Endothelial cell (in vitro differentiated cells): ENCODE measurements around the gene MORN4. TPM values are rescaled to one million over a fixed set of nuclear protein-coding genes. Genes with fewer than 3 reads are reported as not detected.

Source experiments
- DNase-seq: peaks from one replicate; pipeline ENCODE4 v3.0.0; 2021; ENCODE audit warnings: low spot score
- H3K27ac Mint-ChIP-seq: one replicate; pipeline ENCODE4 v1.8.0; 2021; ENCODE audit warnings: mixed read lengths, inconsistent platforms; ENCODE audit not compliant: unreplicated experiment
- H3K27me3 Mint-ChIP-seq: one replicate; pipeline ENCODE4 v1.8.0; 2021; ENCODE audit warnings: mild to moderate bottlenecking, moderate library complexity, mixed read lengths, inconsistent platforms; ENCODE audit not compliant: unreplicated experiment
- H3K36me3 Mint-ChIP-seq: one replicate; pipeline ENCODE4 v1.8.0; 2021; ENCODE audit warnings: mild to moderate bottlenecking, low read depth, mixed read lengths, inconsistent platforms; ENCODE audit not compliant: unreplicated experiment
- H3K4me1 Mint-ChIP-seq: one replicate; pipeline ENCODE4 v1.8.0; 2021; ENCODE audit warnings: mild to moderate bottlenecking, mixed read lengths, inconsistent platforms; ENCODE audit not compliant: unreplicated experiment
- H3K4me3 Mint-ChIP-seq: one replicate; pipeline ENCODE4 v1.8.0; 2021; ENCODE audit warnings: mild to moderate bottlenecking, mixed read lengths, inconsistent platforms; ENCODE audit not compliant: unreplicated experiment
- H3K9me3 Mint-ChIP-seq: one replicate; pipeline ENCODE4 v1.8.0; 2021; ENCODE audit warnings: mixed read lengths, inconsistent platforms; ENCODE audit not compliant: unreplicated experiment
- CTCF ChIP-seq: fragments of 200-600 bp; sonication (generic); IDR thresholded peaks from one replicate; pipeline ENCODE4 v1.5.0; 2021; ENCODE audit warnings: antibody characterized with exemption; ENCODE audit not compliant: unreplicated experiment
- total RNA-seq: library from RNA; stranded (reverse); fragmentation: NEBNext Ultra II Directional; extraction: Animal tissue kit (Norgen Biotek cat#: 25700); gene quantifications from one replicate; pipeline ENCODE4 v1.2.1, GENCODE V29; 2021; ENCODE audit not compliant: unreplicated experiment

MORN4 gene
- total RNA-seq, 1 donor from 2014 or later, result 10.9 TPM

GRCh38 chr10:97590748-97591495 is 42.4 kb downstream of the MORN4 start:
- H3K4me1 Mint-ChIP-seq, result no peaks in the 10 kb centered on the region
- H3K4me3 Mint-ChIP-seq, result no peak overlapping the region
- no peaks in the 10 kb centered on the region for H3K36me3 Mint-ChIP-seq
- peaks cover 1% of the 10 kb centered on the region for H3K27me3 Mint-ChIP-seq
- no peak overlapping the region for H3K27ac Mint-ChIP-seq
- no peak for TF ChIP-seq CTCF
- no peaks in the 10 kb centered on the region for H3K9me3 Mint-ChIP-seq
- no peak for DNase-seq

- H3K36me3 Mint-ChIP-seq, result no peaks in the 10 kb centered on the region
- no peak overlapping the region for H3K27ac Mint-ChIP-seq
- no peak overlapping the region for H3K4me3 Mint-ChIP-seq
- no peaks in the 10 kb centered on the region for H3K9me3 Mint-ChIP-seq
- no peak for DNase-seq
- H3K4me1 Mint-ChIP-seq, result no peaks in the 10 kb centered on the region
- H3K27me3 Mint-ChIP-seq, result peaks cover 1% of the 10 kb centered on the region
- TF ChIP-seq CTCF, result no peak
Measured at GRCh38 chr10:97590082-97590747, 43.1 kb downstream of the MORN4 start.

- Mint-ChIP-seq H3K9me3 (no peaks in the 10 kb centered on the region), H3K4me1 (no peaks in the 10 kb centered on the region), H3K36me3 (no peaks in the 10 kb centered on the region), H3K27me3 (peaks cover 1% of the 10 kb centered on the region), H3K27ac (no peak within 1 kb of the TSS), H3K4me3 (no peak within 1 kb of the TSS)
- no peak for TF ChIP-seq CTCF
- no peak for DNase-seq
Measured at GRCh38 chr10:97589479-97589878, 43.8 kb downstream of the MORN4 start, which contains the start of gene C10orf62. Gene C10orf62 (plus strand): TSS chr10:97589721. CDS start chr10:97589898, 177 bp downstream.

- no peak overlapping the region for H3K4me3 Mint-ChIP-seq
- no peaks in the 10 kb centered on the region for H3K36me3 Mint-ChIP-seq
- H3K27me3 Mint-ChIP-seq, result peaks cover 2% of the 10 kb centered on the region
- TF ChIP-seq CTCF, result no peak
- H3K9me3 Mint-ChIP-seq, result no peaks in the 10 kb centered on the region
- peaks cover 2% of the 10 kb centered on the region for H3K4me1 Mint-ChIP-seq
- no peak overlapping the region for H3K27ac Mint-ChIP-seq
- DNase-seq, result no peak
Measured at GRCh38 chr10:97587183-97587582, 46.1 kb downstream of the MORN4 start.

- no peak overlapping the region for H3K27ac Mint-ChIP-seq
- H3K4me3 Mint-ChIP-seq, result no peak overlapping the region
- no peak for TF ChIP-seq CTCF
- no peaks in the 10 kb centered on the region for H3K9me3 Mint-ChIP-seq
- H3K36me3 Mint-ChIP-seq, result no peaks in the 10 kb centered on the region
- H3K4me1 Mint-ChIP-seq, result peaks cover 2% of the 10 kb centered on the region
- H3K27me3 Mint-ChIP-seq, result peaks cover 2% of the 10 kb centered on the region
- no peak for DNase-seq
Measured at GRCh38 chr10:97585439-97585811, 47.9 kb downstream of the MORN4 start.
